HG02610 (cell line): ENCODE measurements around the gene PPP1R3D.
"Not testable (repeated sequence)": the region's sequence is repeated elsewhere in the genome, so short reads cannot be mapped to it uniquely, and the experiment has no call there.

ENCODE experiments used
- ATAC-seq: cut with Tn5 transposase; IDR thresholded peaks from one replicate; pipeline ENCODE4 v1.9.1; 2021; ENCODE audit warnings: mild to moderate bottlenecking, moderate library complexity; ENCODE audit not compliant: unreplicated experiment

The PPP1R3D gene, protein sequence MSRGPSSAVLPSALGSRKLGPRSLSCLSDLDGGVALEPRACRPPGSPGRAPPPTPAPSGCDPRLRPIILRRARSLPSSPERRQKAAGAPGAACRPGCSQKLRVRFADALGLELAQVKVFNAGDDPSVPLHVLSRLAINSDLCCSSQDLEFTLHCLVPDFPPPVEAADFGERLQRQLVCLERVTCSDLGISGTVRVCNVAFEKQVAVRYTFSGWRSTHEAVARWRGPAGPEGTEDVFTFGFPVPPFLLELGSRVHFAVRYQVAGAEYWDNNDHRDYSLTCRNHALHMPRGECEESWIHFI

DNA sequence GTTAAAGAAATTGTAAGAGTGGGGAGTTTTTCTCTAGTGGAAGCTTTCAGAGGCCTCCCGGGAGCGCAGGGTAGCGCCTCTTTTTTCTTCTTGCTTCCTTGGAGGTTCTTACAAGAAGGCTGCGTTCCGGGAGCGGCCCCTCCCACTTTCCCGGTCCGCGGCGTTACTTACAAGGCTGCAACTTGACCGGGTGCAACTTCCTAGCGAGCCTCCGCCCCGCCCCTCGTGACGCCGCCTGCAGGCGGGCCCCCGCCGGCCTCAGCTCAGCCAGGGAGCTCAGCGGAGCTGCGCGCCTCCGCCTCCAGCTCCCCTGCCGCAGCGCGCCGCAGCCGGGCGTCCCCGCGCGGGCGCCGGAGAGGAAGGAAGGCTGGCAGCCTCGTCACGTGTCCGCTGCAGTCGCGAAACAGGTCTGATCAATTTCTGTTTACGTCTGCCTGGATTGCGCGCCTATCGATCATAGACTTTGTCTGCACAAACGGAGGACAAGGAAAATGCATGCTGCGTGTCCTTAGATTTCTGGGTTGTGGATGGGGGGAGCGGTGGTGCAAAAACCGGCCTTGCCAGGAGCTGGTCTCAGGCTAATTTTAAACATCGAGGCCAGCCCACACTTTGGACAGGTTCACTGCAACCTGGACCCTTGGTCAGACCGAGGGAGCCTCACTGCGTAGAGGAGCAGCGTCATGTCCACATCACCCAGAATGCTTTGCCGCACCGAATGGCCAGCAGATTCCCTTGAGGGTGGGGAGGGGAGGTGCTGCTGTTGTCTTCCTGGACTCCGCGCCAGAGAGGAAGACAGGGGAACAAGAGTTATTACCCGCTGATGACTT lies at the start of gene PPP1R3D, which contains the start of gene FAM217B:
Gene PPP1R3D, minus strand, starts transcription at position 177 of the 827 bp plus-strand sequence. CDS start 374 bp downstream, outside the sequence.
Gene FAM217B, plus strand, starts transcription at position 261 of the 827 bp plus-strand sequence. CDS start 3,555 bp downstream, outside the sequence.
- peak; percentile 93 for ATAC-seq

DNA sequence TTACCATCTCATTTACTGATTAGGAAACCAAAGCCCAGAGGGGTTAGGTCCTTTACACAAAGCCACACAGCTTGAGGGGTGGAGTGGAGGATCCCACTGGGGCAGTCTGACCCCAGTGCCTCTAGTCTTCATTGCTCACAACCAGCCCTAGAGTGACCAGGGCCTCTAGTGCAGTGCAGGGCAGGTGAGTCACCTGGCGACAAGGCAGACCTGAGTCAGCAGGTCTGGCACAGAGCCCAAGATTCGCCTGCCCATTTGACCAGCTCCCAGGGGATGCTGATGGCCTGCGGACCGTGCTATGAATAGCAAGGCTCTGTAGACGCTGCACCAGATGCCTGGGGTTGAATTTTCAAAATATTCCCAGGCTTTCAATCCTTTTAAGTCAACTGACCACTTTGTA lies 48.0 kb upstream of the PPP1R3D start:
- no peak for ATAC-seq

- ATAC-seq: no peak
Measured at GRCh38 chr20:59987135-59987534, 47.0 kb upstream of the PPP1R3D start.

DNA sequence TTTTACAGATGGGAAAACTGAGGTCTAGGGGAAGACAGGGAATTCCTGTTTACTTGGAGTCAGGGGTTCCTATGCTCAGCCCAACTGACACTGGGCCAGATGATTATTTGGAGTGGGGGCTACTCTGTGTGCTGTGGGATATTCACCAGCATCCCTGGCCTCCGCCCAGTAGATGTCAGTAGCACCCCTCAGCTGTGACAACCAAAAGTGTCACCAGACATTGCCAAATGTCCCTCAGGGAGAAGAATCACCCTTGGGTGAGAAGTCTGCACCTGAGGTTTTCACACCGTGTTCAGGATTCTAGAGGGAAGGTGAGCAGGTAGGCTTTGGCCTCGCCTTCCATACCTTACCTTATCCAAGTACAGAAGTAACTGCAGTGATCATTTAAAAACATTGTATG lies 45.8 kb upstream of the PPP1R3D start:
- ATAC-seq: no peak

DNA sequence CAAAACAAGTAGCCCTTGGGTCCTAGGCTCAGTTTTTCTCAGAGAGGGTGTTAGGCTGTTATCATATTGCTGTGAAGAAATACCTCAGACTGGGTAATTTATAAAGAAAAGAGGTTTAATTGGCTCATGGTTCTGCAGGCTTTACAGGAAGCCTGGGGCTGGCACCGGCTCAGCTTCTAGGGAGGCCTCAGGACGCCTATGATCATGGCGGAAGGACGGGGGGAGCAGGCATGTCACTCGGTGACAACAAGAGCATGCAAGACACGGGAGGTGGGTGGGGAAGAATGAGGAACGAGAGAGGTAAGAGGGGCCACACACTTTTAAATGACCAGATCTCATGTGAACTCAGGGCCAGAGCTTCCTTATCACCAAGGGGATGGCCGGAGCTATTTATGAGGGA lies 45.1 kb upstream of the PPP1R3D start:
- ATAC-seq: no peak

- no peak for ATAC-seq
Measured at GRCh38 chr20:59984541-59984940, 44.4 kb upstream of the PPP1R3D start.

- ATAC-seq: no peak
Measured at GRCh38 chr20:59983076-59983475, 43.0 kb upstream of the PPP1R3D start.

DNA sequence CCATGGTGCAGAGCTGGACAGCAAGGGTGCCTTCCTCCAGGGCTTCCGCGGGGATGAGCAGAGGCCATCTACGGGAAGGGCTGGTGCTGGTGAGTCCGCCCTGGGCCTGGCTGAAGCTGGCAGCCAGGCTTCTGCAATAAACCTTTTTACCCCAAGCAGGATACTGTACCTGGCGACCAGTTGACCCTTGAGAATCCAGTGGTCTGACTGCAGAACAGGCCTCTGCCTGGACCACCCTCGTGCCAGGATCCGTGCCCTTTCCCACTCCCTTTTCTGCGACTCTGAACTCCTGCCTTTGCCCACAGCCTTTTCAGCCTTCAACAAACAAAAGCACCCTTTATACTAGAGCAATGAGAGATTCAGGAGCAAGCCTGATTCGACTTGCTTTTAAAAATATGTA lies 37.0 kb upstream of the PPP1R3D start:
- no peak for ATAC-seq

- no peak for ATAC-seq
Measured at GRCh38 chr20:59976156-59976782, 36.2 kb upstream of the PPP1R3D start.

GRCh38 chr20:59972037-59972801 lies 32.1 kb upstream of the PPP1R3D start:
- ATAC-seq: no peak

- ATAC-seq: no peak
Measured at GRCh38 chr20:59971428-59971827, 31.3 kb upstream of the PPP1R3D start.

DNA sequence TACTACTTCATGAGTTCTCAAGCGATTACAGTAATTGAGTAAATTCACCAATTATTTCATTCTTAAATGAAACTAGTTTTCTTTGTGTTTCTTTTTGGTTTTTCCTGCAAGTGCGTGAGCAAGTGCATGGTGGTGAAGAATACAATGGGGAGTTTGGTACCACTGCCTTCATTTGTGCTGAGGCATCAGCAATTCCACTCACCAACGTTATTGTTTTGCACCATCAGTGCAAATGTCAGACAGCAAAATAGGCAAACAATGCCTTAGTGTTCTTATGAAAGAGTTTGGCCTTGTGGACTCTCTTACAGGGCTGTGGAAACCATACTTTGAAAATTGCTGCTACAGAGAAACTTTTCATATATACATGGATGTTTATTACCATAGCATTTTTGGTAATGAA lies 26.3 kb upstream of the PPP1R3D start:
- no peak for ATAC-seq

- ATAC-seq: no peak
Measured at GRCh38 chr20:59962155-59962554, 22.1 kb upstream of the PPP1R3D start.

DNA sequence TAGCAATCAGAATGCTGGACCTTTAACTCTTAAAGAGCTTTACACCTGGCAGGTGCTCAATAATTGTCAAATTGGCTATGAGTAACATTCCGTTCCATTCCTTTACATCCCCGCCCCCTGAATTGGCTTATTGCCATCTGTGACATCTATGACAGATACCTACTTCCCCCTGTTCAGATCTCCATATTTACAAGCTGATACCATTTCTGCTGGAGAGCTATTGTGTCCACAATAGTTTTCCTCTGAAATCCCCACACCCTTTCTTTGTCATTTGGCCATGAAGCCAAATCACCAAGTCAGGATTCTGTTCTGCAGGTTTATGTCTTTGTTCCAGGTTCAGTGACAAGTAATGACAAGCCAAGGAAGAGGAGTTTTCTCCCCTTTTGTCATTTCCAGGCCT lies 21.3 kb upstream of the PPP1R3D start:
- no peak for ATAC-seq

DNA sequence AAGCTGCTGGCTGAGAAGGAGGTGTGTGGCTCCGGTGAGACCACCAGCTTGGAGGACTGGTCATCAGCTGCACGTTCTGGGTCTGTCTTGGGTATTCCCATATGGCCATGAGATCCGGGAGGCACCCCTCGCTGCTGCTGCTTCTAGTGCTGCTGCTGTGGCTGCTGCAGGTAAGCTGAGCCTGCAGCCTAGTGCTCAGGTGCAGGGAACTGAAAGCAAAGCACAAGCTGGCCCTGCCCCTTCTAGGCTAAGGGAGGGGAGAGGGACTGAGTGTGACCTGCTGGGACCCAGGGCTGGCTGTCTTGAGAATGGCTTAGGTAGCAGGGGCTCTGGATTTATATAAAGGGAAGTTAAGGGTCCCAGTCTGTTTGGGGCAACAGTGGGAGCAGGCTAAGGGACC lies 18.5 kb upstream of the PPP1R3D start:
- no peak for ATAC-seq

GRCh38 chr20:59958123-59958522 lies 18.0 kb upstream of the PPP1R3D start, which contains the start of gene CDH26:
CDH26 (plus strand) TSS chr20:59958423; CDS start chr20:59958727, 304 bp downstream.
- no peak for ATAC-seq

GRCh38 chr20:59957568-59957967 lies 17.5 kb upstream of the PPP1R3D start:
- not testable (repeated sequence) for ATAC-seq

DNA sequence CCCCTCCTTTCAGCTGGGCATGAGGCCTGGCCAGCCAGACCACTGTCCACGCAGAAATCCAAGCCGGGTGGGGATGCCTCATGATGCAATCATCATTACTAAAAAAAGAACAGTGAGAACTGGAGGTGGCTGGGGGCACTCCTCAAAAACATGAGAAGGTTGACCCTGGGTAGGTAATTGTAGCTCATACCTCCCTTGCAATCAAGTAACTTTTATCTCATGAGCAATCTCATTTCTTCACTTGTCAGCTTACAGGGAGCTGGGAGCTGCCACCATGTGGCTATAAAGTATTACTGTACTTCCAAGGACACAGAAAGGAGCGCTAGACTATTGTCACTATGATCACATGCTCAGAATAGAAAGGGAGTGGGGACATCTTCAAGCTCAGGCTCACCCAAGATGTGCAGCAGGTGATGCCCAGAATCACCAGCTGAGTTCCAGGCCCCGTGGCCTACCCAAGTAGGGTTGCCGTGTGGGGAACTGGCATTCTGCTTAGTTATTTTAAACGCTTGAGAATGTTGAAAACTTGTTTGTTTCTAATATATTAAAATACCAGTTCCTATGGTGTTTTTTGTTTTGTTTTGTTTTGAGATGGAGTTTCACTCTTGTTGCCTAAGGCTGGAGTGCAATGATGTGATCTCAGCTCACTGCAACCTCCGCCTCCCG lies 15.2 kb upstream of the PPP1R3D start:
- ATAC-seq: no peak

- ATAC-seq: no peak
Measured at GRCh38 chr20:59954718-59955117, 14.6 kb upstream of the PPP1R3D start.

DNA sequence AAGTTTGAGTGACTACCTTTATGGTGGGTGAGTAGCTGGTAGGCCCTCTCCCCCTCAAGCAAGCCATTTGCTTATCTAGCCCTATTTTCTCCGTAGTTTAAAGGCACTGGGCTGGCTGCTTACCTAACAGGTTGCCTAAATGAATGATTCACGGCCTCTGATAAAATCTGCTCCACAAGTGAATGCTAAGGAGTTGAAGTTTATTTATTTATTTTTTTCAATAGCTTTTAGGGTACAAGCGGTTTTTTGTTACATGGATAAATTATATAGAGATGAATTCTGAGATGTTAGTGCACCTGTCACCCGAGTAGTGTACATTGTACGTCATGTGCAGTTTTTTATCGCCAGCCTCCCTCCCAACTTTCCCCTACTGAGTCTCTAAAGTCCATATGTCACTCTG lies 9.8 kb upstream of the PPP1R3D start:
- ATAC-seq: no peak
